HEK293T (cell line): ENCODE data around the gene UVRAG.
A peak's percentile ranks its signal among the peaks of the same experiment; 100 is the strongest.

Experiments
- CTCF ChIA-PET: fragments of 350-600 bp; formaldehyde crosslinking; extraction: SDS; loops from one replicate; lab custom pipeline; 2021; ENCODE audit warnings: antibody characterized with exemption, inconsistent platforms; lab: Yijun Ruan, JAX
- POLR2A ChIA-PET: fragments of 350-600 bp; formaldehyde crosslinking; extraction: SDS; loops from one replicate; lab custom pipeline; 2020; ENCODE audit warnings: antibody characterized with exemption, inconsistent platforms; lab: Yijun Ruan, JAX
- DNase-seq: peaks from one replicate; pipeline ENCODE4 v3.0.0; 2012; ENCODE audit warnings: mixed read lengths; ENCODE audit errors: extremely low spot score
- ARNT ChIP-seq: fragments of 450-650 bp; IDR thresholded peaks from 2 replicates; pipeline ENCODE4 v1.6.1; 2017; ENCODE audit warnings: mild to moderate bottlenecking
- BHLHE40 ChIP-seq: fragments of 450-650 bp; IDR thresholded peaks from 2 replicates; pipeline ENCODE4 v1.6.1; 2016; ENCODE audit warnings: mild to moderate bottlenecking, moderate library complexity, borderline replicate concordance
- CTBP1 ChIP-seq: fragments of 450-650 bp; IDR thresholded peaks from 2 replicates; pipeline ENCODE4 v1.6.1; 2016; ENCODE audit warnings: borderline replicate concordance
- ELF4 ChIP-seq: fragments of 450-650 bp; IDR thresholded peaks from 2 replicates; pipeline ENCODE4 v1.6.1; 2017; ENCODE audit warnings: antibody characterized with exemption
- FOXA1 ChIP-seq: fragments of 450-650 bp; IDR thresholded peaks from 2 replicates; pipeline ENCODE4 v1.6.1; 2016; ENCODE audit warnings: mild to moderate bottlenecking
- FOXK2 ChIP-seq: fragments of 450-650 bp; IDR thresholded peaks from 2 replicates; pipeline ENCODE4 v1.6.1; 2016; ENCODE audit warnings: mild to moderate bottlenecking
- FOXM1 ChIP-seq: fragments of 450-650 bp; IDR thresholded peaks from 2 replicates; pipeline ENCODE4 v1.6.1; 2017; ENCODE audit warnings: mild to moderate bottlenecking, borderline replicate concordance
- HDGF ChIP-seq: fragments of 450-650 bp; IDR thresholded peaks from 2 replicates; pipeline ENCODE4 v1.6.1; 2017; ENCODE audit warnings: antibody characterized with exemption, borderline replicate concordance
- L3MBTL2 ChIP-seq: fragments of 450-650 bp; conservative IDR thresholded peaks from 2 replicates; pipeline ENCODE4 v1.6.1; 2016; ENCODE audit warnings: mild to moderate bottlenecking
- LEF1 ChIP-seq: fragments of 450-650 bp; IDR thresholded peaks from 2 replicates; pipeline ENCODE4 v1.6.1; 2017; ENCODE audit warnings: mild to moderate bottlenecking, borderline replicate concordance
- NFRKB ChIP-seq: fragments of 450-650 bp; IDR thresholded peaks from 2 replicates; pipeline ENCODE4 v1.6.1; 2016; ENCODE audit warnings: mild to moderate bottlenecking, moderate library complexity
- PKNOX1 ChIP-seq: fragments of 450-650 bp; IDR thresholded peaks from 2 replicates; pipeline ENCODE4 v1.6.1; 2016
- SP1 ChIP-seq: fragments of 450-650 bp; IDR thresholded peaks from 2 replicates; pipeline ENCODE4 v1.6.1; 2017
- SUZ12 ChIP-seq: fragments of 450-650 bp; IDR thresholded peaks from 2 replicates; pipeline ENCODE4 v1.6.1; 2016; ENCODE audit warnings: mild to moderate bottlenecking
- TARDBP ChIP-seq: fragments of 450-650 bp; IDR thresholded peaks from 2 replicates; pipeline ENCODE4 v1.6.1; 2016
- ZNF384 ChIP-seq: fragments of 450-650 bp; IDR thresholded peaks from 2 replicates; pipeline ENCODE4 v1.6.1; 2016

Gene UVRAG

GRCh38 chr11:75858613-75859012 lies 43.6 kb downstream of the UVRAG start:
- DNase-seq, result no peak
- CTCF ChIA-PET, result no interaction called here
- TF ChIP-seq LEF1 (no peak), SP1 (no peak), BHLHE40 (no peak), NFRKB (no peak), FOXM1 (no peak), L3MBTL2 (no peak)
- POLR2A ChIA-PET, result no interaction called here

GRCh38 chr11:75859614-75860013 lies 44.6 kb downstream of the UVRAG start:
- TF ChIP-seq PKNOX1 (no peak), L3MBTL2 (no peak), HDGF (no peak), CTBP1 (no peak), SP1 (no peak), ARNT (no peak), FOXK2 (no peak), ZNF384 (no peak), TARDBP (no peak), BHLHE40 (no peak), FOXM1 (no peak), FOXA1 (no peak), NFRKB (no peak), ELF4 (no peak)
- POLR2A ChIA-PET, result no interaction called here
- no peak for DNase-seq
- CTCF ChIA-PET, result no interaction called here

- CTCF ChIA-PET, result no interaction called here
Measured at GRCh38 chr11:75862437-75862836, 47.4 kb downstream of the UVRAG start.

GRCh38 chr11:75867778-75868374 lies 52.9 kb downstream of the UVRAG start:
- TF ChIP-seq PKNOX1 (no peak), SP1 (no peak), ELF4 (no peak), CTBP1 (no peak), FOXK2 (no peak), NFRKB (no peak), ZNF384 (no peak), LEF1 (no peak), L3MBTL2 (no peak), SUZ12 (no peak)
- ChIA-PET CTCF (interaction anchor here (0.5 to 3.8 kb wide), 9 partner anchors 11 to 145 kb away, joined by 3 to 21 read pairs (median 3); no protein-coding TSS in a partner anchor), POLR2A (no interaction called here)
- peak; percentile 35 for DNase-seq

More at GRCh38 chr11:75862437-75862836, 47.4 kb downstream of the UVRAG start:
- POLR2A ChIA-PET, result no interaction called here
- no peak for DNase-seq
- TF ChIP-seq ZNF384 (no peak), BHLHE40 (no peak), LEF1 (no peak), HDGF (no peak), FOXK2 (no peak), ELF4 (no peak), FOXA1 (no peak), NFRKB (no peak), FOXM1 (no peak), CTBP1 (no peak), TARDBP (no peak), L3MBTL2 (no peak), SUZ12 (no peak), SP1 (no peak), ARNT (no peak)

GRCh38 chr11:75868990-75869389 lies 54.0 kb downstream of the UVRAG start:
- no peak for DNase-seq
- no peak for TF ChIP-seq FOXK2
- no peak for TF ChIP-seq ARNT
- no peak for TF ChIP-seq ELF4
- TF ChIP-seq FOXA1, result no peak
- TF ChIP-seq TARDBP, result no peak
- TF ChIP-seq BHLHE40, result no peak
- TF ChIP-seq SUZ12, result no peak
- TF ChIP-seq CTBP1, result no peak
- TF ChIP-seq FOXM1, result no peak
- no peak for TF ChIP-seq SP1
- TF ChIP-seq HDGF, result no peak
- no peak for TF ChIP-seq ZNF384
- TF ChIP-seq NFRKB, result no peak
- TF ChIP-seq LEF1, result no peak
- TF ChIP-seq L3MBTL2, result no peak
- TF ChIP-seq PKNOX1, result no peak
- ChIA-PET CTCF (interaction anchor here (0.7 to 3.8 kb wide), 3 partner anchors 12 to 67 kb away, joined by 3 to 21 read pairs (median 4); no protein-coding TSS in a partner anchor), POLR2A (no interaction called here)
